Mucosa of rectum (tissue), 2 donors: ENCODE data around the gene LARP4B.

Experiments used
- H3K27ac ChIP-seq, 2 donors: one replicate each; pipeline ENCODE4 v1.7.0; 2013; ENCODE audit warnings: inconsistent platforms in 2 of 2, low read depth in 2 of 2, low read length in 2 of 2
- H3K27me3 ChIP-seq, 2 donors: one replicate each; pipeline ENCODE4 v1.7.0; 2013; ENCODE audit warnings: low read length in 2 of 2; ENCODE audit not compliant: control insufficient read depth in 2 of 2, insufficient read depth in 2 of 2
- H3K36me3 ChIP-seq, 2 donors: one replicate each; pipeline ENCODE4 v1.7.0; 2013; ENCODE audit warnings: low read length in 2 of 2; ENCODE audit not compliant: control insufficient read depth in 2 of 2, insufficient read depth in 2 of 2
- H3K4me1 ChIP-seq, 2 donors: one replicate each; pipeline ENCODE4 v1.7.0; 2013; ENCODE audit warnings: low read length in 2 of 2, mild to moderate bottlenecking in 1 of 2; ENCODE audit not compliant: control insufficient read depth in 2 of 2, insufficient read depth in 2 of 2
- H3K4me3 ChIP-seq, 2 donors: one replicate each; pipeline ENCODE4 v1.7.0; 2013; ENCODE audit warnings: low read length in 2 of 2
- H3K9ac ChIP-seq, 2 donors: one replicate each; pipeline ENCODE4 v1.7.0; 2013; ENCODE audit warnings: low read length in 2 of 2, low read depth in 1 of 2, mild to moderate bottlenecking in 1 of 2
- H3K9me3 ChIP-seq, 2 donors: one replicate each; pipeline ENCODE4 v1.7.0; 2013; ENCODE audit warnings: low read length in 2 of 2; ENCODE audit not compliant: control insufficient read depth in 2 of 2
- donor health status: healthy.
- donor health status: Normal muscosa, but diverticular disease.

Gene LARP4B

DNA sequence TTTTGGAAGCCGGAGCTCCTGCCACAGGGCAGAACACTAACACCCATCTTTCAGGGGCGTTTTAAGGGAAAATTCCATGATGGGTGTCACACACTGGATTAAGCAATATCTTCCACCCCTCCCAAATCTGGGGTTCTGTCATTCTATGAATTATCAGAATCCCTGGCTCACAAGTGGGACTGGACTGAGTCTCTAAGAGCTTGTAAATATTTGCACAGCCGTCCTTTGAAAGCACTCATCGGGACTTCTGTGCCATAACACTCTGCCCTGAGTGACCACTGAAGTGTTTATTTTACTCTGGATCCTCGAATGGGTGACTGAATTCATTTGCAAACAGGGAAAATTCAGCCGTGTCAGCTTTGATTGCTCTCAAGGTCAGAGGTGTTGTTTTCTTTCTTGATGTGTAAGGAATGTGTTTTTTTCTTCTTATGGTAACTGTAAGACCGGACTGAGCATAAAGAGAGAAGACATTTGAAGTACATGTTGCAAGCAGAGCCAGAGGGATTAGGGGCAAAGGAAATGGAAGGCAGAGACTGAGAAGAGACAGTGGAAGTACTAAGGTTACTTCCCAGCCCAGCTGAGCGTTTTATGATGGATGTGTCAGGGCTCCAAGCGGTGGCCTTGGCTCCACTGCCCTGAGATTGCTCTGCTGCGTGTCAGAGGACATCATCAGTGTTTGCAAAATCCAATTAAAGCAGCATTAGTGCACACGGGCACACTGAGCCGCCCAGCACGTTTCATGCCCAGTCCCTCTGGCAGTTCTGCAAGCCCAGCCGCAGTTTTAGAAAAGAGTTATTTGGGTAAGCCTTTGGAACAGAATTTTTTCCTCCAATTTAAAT, 39.0 kb upstream of the LARP4B start:
- no peaks in the 10 kb centered on the region for H3K36me3 ChIP-seq
- H3K9ac ChIP-seq = no peak overlapping the region
- no peaks in the 10 kb centered on the region for H3K27me3 ChIP-seq
- peak overlapping the region; percentile 32 to 45 for H3K27ac ChIP-seq
- H3K9me3 ChIP-seq = no peaks in the 10 kb centered on the region
- H3K4me1 ChIP-seq = peaks cover 10 to 18% of the 10 kb centered on the region in 2 donors
- H3K4me3 ChIP-seq = peak overlapping the region in 1 of 2 donors; percentile 14

DNA sequence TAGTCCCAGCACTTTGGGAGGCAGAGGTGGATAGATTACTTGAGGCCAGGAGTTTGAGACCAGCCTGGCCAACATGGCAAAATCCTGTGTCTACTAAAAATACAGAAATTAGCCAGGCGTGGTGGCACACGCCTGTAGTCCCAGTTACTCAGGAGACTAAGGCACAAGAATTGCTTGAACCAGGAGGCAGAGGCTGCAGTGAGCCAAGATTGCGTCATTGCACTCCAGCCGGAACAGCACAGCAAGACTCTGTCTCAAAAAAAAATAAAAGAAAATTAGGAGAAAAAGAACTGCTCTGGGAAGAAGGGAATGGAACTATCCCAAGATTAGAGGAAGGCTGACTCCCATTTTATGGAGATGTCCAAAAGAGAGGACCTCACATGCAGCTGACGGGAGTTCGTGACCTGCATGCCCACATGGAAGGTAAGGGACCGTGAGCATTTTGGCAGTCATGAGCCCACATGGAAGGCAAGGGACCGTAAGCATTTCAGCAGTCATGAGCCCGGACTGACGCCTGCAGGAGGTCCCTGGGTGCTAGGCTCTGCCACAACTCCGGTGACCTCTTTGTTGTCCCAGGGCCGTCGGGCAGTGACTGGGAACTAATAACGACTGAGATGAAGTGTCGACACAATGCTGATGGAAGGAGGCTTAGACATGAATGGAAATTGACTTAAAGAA, 38.1 kb upstream of the LARP4B start:
- Histone ChIP-seq H3K27me3 (no peaks in the 10 kb centered on the region), H3K36me3 (no peaks in the 10 kb centered on the region), H3K9me3 (no peaks in the 10 kb centered on the region), H3K27ac (no peak overlapping the region), H3K4me1 (peaks cover 10 to 18% of the 10 kb centered on the region in 2 donors), H3K4me3 (no peak overlapping the region), H3K9ac (no peak overlapping the region)

DNA sequence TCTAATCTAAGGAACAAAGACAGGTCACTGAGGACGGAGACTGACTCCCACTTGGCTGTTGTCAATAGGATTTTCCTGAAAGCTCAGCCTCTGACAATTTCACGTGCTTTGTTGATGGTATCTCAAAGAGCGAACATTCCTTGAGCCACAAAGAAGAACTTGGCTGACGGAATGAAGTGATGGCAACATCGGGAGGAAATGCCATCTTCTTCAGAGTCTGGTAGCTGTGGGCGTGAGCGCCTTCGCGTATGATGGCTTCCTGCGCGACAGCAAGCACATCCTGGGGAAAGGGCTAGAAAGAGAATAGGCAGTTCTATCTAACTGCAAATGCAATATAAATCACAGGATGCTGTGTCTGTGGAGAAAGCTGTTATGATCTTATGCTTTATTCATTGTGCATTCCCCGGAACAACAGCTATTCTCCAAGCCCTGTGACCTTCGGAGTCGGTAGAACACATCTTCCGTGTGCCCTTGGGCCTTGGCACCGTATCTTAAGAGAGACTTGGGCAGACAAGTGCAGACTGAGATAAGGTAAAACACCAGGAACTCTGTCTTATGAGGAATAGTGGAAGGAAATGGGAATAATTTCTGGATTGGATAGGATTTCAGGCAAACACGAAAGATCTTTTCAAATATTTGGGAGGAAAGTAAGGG, 37.2 kb upstream of the LARP4B start:
- Histone ChIP-seq H3K4me1 (peaks cover 10 to 18% of the 10 kb centered on the region in 2 donors), H3K27me3 (no peaks in the 10 kb centered on the region), H3K9ac (no peak overlapping the region), H3K27ac (no peak overlapping the region), H3K9me3 (no peaks in the 10 kb centered on the region), H3K36me3 (no peaks in the 10 kb centered on the region), H3K4me3 (no peak overlapping the region)

DNA sequence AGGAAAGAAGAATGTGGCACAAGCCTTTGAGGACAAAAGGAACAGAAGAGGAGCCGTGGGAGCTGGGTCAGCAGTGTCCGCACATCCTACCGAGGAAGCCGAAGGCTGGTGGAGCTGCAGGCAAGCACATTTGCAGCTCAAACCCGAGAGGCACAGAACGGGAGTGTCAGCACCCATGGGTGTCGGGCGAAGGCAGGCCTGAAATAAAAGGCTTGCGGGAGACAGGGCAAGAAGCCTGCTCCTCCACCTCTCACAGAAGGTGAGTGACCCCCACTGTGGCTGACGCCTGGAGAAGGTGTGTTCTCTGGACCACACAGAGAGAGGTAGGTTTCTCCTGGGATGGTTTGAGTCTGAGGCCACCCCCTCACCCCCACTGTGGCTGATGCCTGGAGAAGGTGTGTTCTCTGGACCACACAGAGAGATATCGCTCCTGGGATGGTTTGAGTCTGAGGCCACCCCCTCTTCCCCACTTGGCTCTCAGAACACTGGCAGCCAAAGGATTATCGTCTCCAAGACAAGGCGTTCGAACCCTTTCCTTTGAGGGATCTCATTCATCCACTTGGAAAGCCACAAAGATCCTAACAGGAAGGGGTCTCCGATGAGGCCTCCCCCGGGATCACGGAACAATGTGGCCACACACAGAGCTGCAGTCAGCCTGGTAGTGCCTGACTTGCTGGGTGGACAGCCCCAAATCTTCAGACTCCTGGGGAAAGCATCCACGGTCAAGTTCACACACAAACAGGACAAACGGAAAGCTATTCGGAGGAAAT, 35.1 kb upstream of the LARP4B start:
- Histone ChIP-seq H3K9me3 (no peaks in the 10 kb centered on the region), H3K4me1 (peaks cover 10 to 17% of the 10 kb centered on the region in 2 donors), H3K27me3 (no peaks in the 10 kb centered on the region), H3K27ac (no peak overlapping the region), H3K36me3 (no peaks in the 10 kb centered on the region), H3K4me3 (no peak overlapping the region), H3K9ac (no peak overlapping the region)

DNA sequence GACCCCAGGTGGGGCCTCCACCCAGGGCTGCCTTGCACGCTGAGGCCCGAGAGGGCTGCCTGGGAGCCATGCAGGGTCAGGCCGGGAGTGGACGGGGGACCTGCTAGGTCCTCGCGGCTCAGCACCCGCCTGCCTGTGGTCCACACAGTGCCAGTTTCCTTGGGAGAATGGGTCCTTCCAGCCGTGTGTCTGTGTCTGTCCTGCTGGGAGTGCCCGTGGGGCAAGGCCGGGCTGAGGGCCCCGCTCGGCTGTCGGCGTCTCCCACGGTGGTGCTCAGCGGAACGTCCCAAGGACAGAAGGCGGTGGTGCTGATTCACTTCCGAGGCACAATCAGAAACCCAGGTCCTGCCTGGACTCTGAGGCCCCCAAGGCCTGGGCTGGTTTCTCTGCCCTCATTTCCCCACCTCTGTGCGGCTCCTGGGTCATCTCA, 33.5 kb upstream of the LARP4B start:
- Histone ChIP-seq H3K27me3 (no peaks in the 10 kb centered on the region), H3K27ac (no peak overlapping the region), H3K9me3 (no peaks in the 10 kb centered on the region), H3K4me3 (no peak overlapping the region), H3K4me1 (peaks cover 0 to under 1% of the 10 kb centered on the region in 2 donors), H3K9ac (no peak overlapping the region), H3K36me3 (no peaks in the 10 kb centered on the region)

DNA sequence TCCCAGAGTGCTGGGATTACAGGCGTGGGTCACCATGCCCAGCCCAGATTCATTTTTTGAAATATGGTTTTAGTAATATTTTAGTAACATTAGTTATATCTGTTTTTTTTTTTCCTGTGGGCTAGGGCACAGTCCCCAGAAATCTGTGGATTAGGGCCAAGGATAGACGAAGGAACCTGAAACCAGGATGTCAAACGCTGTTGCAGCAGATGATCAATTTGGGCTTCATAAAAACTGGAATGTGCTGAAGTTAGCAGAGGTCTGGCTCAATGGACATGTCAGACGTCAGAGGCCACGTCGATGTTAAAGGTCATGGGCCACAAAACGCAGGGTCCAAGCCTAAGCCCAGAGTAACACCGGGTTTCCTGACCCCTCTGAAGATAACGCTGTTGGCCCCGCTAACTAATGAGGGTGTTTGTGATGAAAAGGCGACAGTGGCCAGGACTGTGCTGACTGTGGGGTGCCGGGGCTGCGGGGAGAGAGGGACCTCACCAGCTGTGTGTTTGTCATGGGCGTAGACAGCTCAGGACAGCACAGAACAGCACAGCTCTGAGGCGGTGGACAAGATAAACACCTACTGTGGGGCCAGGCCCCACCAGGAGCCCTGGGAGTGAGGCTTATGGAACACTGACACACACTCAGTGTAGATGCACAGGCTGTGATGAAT, 32.9 kb upstream of the LARP4B start:
- Histone ChIP-seq H3K36me3 (no peaks in the 10 kb centered on the region), H3K9ac (no peak overlapping the region), H3K4me1 (no peaks in the 10 kb centered on the region), H3K27ac (no peak overlapping the region), H3K27me3 (no peaks in the 10 kb centered on the region), H3K9me3 (no peaks in the 10 kb centered on the region), H3K4me3 (no peak overlapping the region)

DNA sequence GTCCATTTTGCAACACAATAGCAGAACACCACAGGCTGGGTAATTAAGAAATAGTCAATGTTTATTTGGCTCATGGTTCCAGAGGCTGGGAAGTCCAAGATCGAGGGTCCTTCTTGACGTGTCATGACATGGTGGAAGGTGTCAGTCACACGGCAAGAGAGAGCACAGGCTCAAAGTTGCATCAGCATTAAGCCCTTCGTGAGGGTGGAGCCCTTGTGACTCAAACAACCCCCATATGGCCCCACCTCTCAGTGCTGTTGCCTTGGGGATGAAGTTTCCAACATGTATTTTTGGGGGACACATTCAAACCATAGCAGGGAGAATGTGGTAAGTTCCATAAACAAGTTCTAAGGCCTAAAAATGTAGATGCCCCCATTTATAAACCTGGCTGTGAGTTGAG, 32.1 kb upstream of the LARP4B start:
- H3K4me1 ChIP-seq = no peaks in the 10 kb centered on the region
- no peaks in the 10 kb centered on the region for H3K9me3 ChIP-seq
- no peaks in the 10 kb centered on the region for H3K27me3 ChIP-seq
- no peak overlapping the region for H3K4me3 ChIP-seq
- H3K36me3 ChIP-seq = no peaks in the 10 kb centered on the region
- no peak overlapping the region for H3K9ac ChIP-seq
- H3K27ac ChIP-seq = no peak overlapping the region

DNA sequence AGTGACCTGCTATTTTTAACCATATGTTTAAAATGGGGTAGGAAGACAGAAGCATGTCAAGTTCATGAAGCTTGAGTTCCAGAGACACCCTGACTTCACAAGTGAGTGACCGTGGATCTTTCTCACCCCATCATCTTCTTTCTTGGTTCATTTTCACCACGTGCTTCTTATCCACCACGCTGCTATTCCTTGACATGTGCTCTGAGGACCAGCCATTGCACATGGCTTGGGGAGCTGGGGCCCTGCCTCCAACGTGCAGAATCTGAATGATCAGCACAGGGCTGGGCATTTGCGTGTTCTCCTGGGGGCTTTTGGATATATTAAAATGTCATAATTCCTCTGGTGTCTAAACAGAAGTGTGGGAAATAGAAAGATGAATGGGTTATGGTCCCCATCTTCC, 31.7 kb upstream of the LARP4B start:
- Histone ChIP-seq H3K4me3 (no peak overlapping the region), H3K4me1 (no peaks in the 10 kb centered on the region), H3K9ac (no peak overlapping the region), H3K27ac (no peak overlapping the region), H3K27me3 (no peaks in the 10 kb centered on the region), H3K9me3 (no peaks in the 10 kb centered on the region), H3K36me3 (no peaks in the 10 kb centered on the region)

DNA sequence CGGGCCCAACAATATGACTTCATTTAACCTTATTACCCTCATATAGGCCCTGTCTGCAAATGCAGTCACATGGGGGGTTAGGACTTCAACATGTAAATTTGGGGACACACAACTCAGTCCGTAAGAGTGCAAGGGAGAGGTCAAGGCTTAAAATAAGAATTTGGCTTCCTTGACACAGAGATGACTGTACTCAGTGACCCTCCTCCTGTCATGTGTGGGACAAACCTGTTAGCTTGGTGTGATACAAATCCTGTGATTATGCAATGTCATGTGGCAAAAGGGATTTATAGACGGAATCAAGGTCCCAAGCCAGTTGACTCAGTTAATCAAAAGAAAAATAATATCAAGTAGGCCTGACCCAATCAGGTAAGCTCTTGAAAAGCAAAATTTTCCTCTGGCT, 30.8 kb upstream of the LARP4B start:
- H3K4me1 ChIP-seq = no peaks in the 10 kb centered on the region
- no peak overlapping the region for H3K27ac ChIP-seq

More for the DNA sequence above, 30.8 kb upstream of the LARP4B start:
- Histone ChIP-seq H3K9me3 (no peaks in the 10 kb centered on the region), H3K27me3 (no peaks in the 10 kb centered on the region), H3K4me3 (no peak overlapping the region), H3K36me3 (no peaks in the 10 kb centered on the region), H3K9ac (no peak overlapping the region)
